Colonic mucosa (tissue), 4 donors: Measurements from ENCODE around the gene PRSS1. TPM values are rescaled to one million over a fixed set of nuclear protein-coding genes. Genes with fewer than 3 reads are reported as not detected.

Experiments used
- DNase-seq: peaks from one replicate; pipeline ENCODE4 v3.0.0-alpha.2; 2020
- H3K27ac ChIP-seq: fragments of 200-600 bp; one replicate; pipeline ENCODE4 v1.8.0; 2021
- H3K27me3 ChIP-seq: fragments of 200-600 bp; one replicate; pipeline ENCODE4 v1.8.0; 2021
- H3K36me3 ChIP-seq: fragments of 200-600 bp; one replicate; pipeline ENCODE4 v1.8.0; 2021
- H3K4me1 ChIP-seq: fragments of 200-600 bp; one replicate; pipeline ENCODE4 v1.8.0; 2021; ENCODE audit warnings: mild to moderate bottlenecking
- H3K4me3 ChIP-seq: fragments of 200-600 bp; one replicate; pipeline ENCODE4 v1.8.0; 2021
- H3K9ac ChIP-seq, 2 donors: one replicate each; pipeline ENCODE4 v1.7.0; 2013; ENCODE audit warnings: control low read depth in 2 of 2, low read depth in 2 of 2, low read length in 2 of 2
- H3K9me3 ChIP-seq: fragments of 200-600 bp; one replicate; pipeline ENCODE4 v1.8.0; 2021
- intact Hi-C: fragments of 100-400 bp; cut with DNase I; formaldehyde crosslinking; loops from one replicate; pipeline ENCODE4 v1.14.1; 2022
- total RNA-seq, 2 donors: library from RNA; stranded (reverse); fragmentation: NEBNext Ultra II Directional in 1 of 2; extraction: Animal tissue kit (Norgen Biotek cat#: 25700) in 1 of 2; gene quantifications; one replicate each; pipeline ENCODE4 v1.2.1, GENCODE V29; 2021
- TF ChIP-seq, protein P1 (sequence below): fragments of 200-600 bp; IDR thresholded peaks from one replicate; pipeline ENCODE4 v1.8.0; 2022; ENCODE audit warnings: antibody characterized with exemption, mild to moderate bottlenecking
- donor health status: healthy.
- donor health status: DM: no; HTN: no; CAD: no.
- donor health status: DM: no; HTN: no; CAD: no.

Gene PRSS1
- total RNA-seq, 2 donors from 2014 or later, result 41.2 TPM; not detected in 1

DNA sequence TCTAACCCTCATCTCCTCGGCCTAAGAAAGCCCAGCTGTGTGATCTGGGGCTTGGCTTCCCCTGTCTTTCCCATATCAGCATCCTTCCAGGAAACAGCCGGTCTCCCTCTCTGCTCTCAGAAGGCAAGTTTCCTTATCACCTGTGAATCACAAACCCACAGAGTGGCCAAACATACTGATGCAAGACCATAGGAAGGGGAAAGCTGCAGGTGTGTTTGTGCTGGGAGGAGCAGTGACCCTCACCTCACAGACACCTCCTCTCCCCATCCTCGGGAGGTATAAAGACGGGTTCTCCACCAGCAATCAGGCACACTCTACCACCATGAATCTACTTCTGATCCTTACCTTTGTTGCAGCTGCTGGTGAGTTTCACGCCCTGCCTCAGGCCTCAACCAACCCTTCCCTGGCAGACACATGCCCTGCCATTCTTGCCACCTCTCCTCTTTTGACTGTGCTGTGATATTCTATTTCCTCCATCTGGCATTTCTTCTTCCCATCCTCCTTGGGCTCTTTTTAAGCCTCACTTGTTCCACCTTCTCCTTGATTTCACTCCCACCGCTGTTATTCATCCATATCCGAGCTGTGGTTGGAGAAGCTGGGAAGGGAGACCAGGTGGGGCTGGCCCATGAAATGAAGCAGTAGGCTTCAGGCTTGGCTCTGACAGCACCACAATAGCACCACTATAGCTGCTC, 21.5 kb downstream of the PRSS1 start, which contains the start of gene PRSS2:
PRSS2 (plus strand) TSS at position 310 of the 692 bp plus-strand sequence; CDS start at position 323, 13 bp downstream.
- H3K9me3 ChIP-seq, result no peaks in the 10 kb centered on the region
- TF ChIP-seq, protein P1, sequence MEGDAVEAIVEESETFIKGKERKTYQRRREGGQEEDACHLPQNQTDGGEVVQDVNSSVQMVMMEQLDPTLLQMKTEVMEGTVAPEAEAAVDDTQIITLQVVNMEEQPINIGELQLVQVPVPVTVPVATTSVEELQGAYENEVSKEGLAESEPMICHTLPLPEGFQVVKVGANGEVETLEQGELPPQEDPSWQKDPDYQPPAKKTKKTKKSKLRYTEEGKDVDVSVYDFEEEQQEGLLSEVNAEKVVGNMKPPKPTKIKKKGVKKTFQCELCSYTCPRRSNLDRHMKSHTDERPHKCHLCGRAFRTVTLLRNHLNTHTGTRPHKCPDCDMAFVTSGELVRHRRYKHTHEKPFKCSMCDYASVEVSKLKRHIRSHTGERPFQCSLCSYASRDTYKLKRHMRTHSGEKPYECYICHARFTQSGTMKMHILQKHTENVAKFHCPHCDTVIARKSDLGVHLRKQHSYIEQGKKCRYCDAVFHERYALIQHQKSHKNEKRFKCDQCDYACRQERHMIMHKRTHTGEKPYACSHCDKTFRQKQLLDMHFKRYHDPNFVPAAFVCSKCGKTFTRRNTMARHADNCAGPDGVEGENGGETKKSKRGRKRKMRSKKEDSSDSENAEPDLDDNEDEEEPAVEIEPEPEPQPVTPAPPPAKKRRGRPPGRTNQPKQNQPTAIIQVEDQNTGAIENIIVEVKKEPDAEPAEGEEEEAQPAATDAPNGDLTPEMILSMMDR, result no peak
- H3K4me1 ChIP-seq, result no peaks in the 10 kb centered on the region
- no peak within 1 kb of the TSS for H3K9ac ChIP-seq
- no peaks in the 10 kb centered on the region for H3K36me3 ChIP-seq
- no peak for DNase-seq
- H3K27me3 ChIP-seq, result no peaks in the 10 kb centered on the region
- H3K4me3 ChIP-seq, result no peak within 1 kb of the TSS
- H3K27ac ChIP-seq, result no peak within 1 kb of the TSS
- intact Hi-C loops, result no loop called here

DNA sequence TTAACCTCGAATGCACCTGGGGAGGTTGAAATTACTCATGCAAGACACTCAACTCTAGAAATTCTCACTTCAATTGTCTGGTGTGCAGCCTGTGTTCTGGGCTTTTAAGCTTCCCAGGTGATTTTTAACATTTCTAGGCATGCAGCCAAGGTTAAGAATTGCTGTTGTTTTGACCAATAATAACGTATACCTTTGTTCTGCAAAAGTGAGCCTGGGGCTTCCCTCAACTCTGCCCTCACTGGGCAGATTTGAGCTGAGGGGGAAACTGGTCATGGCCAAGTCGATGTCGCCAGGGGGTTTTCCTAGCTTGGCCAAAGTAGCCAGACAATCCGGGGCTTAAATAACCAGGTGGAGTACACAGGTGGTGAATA, 22.1 kb downstream of the PRSS1 start:
- Histone ChIP-seq H3K9ac (no peak overlapping the region), H3K27me3 (no peaks in the 10 kb centered on the region), H3K36me3 (no peaks in the 10 kb centered on the region), H3K27ac (no peak overlapping the region), H3K4me1 (no peaks in the 10 kb centered on the region), H3K9me3 (no peaks in the 10 kb centered on the region), H3K4me3 (no peak overlapping the region)
- DNase-seq, result no peak
- TF ChIP-seq, protein P1, result no peak
- intact Hi-C loops, result no loop called here

DNA sequence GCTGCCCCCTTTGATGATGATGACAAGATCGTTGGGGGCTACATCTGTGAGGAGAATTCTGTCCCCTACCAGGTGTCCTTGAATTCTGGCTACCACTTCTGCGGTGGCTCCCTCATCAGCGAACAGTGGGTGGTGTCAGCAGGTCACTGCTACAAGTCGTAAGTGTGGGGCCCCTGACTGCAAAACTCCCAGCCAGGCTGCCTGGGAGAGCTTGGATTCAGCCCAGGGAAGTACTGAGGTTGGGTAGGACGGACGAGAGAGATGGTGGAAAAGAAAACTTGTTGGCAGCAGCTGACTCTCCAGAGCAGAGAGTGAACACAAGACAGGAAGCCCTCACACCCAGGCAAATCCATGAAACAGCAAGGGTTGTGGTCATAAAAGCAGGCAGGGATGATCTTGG, 22.8 kb downstream of the PRSS1 start:
- intact Hi-C loops, result no loop called here
- no peak for DNase-seq
- H3K4me3 ChIP-seq, result no peak overlapping the region
- TF ChIP-seq, protein P1, result no peak
- H3K4me1 ChIP-seq, result no peaks in the 10 kb centered on the region
- H3K36me3 ChIP-seq, result no peaks in the 10 kb centered on the region
- no peak overlapping the region for H3K27ac ChIP-seq
- H3K9ac ChIP-seq, result no peak overlapping the region
- H3K27me3 ChIP-seq, result no peaks in the 10 kb centered on the region
- H3K9me3 ChIP-seq, result no peaks in the 10 kb centered on the region

DNA sequence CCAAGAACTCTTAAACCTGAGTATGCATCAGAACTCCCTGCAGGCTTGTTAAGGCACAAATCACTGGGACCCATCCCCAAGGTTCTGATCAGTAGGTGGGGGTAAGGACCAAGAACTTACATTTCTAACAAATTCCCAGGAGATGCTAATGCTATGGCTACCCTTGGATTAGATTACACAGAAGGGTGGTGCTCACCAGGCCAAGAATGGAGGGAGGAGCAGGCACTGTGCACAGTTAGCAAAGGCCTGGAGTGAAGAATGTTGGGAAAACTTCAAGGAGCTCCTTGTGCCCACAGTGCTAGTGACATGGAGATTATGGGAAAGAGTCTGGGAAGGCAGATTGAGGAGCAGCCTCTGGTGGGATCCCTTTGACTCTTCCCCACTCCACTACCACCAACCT, 23.4 kb downstream of the PRSS1 start:
- H3K9me3 ChIP-seq, result no peaks in the 10 kb centered on the region
- intact Hi-C loops, result no loop called here
- no peak overlapping the region for H3K27ac ChIP-seq
- no peaks in the 10 kb centered on the region for H3K4me1 ChIP-seq
- TF ChIP-seq, protein P1, result no peak
- H3K27me3 ChIP-seq, result no peaks in the 10 kb centered on the region
- H3K4me3 ChIP-seq, result no peak overlapping the region
- no peaks in the 10 kb centered on the region for H3K36me3 ChIP-seq
- no peak for DNase-seq
- H3K9ac ChIP-seq, result no peak overlapping the region

DNA sequence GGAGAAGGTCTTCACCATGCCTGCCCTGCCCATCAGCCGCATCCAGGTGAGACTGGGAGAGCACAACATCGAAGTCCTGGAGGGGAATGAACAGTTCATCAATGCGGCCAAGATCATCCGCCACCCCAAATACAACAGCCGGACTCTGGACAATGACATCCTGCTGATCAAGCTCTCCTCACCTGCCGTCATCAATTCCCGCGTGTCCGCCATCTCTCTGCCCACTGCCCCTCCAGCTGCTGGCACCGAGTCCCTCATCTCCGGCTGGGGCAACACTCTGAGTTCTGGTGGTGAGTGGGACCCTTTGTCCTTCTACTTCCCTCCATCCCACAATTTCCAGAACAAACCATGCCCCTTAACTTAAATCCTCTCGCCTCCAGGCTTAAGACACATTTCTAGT, 24.0 kb downstream of the PRSS1 start:
- Histone ChIP-seq H3K9ac (no peak overlapping the region), H3K27me3 (no peaks in the 10 kb centered on the region), H3K36me3 (no peaks in the 10 kb centered on the region), H3K27ac (no peak overlapping the region), H3K4me1 (no peaks in the 10 kb centered on the region), H3K4me3 (no peak overlapping the region), H3K9me3 (no peaks in the 10 kb centered on the region)
- DNase-seq, result no peak
- TF ChIP-seq, protein P1, result no peak
- intact Hi-C loops, result no loop called here
